OCI-M2 (cell line): ENCODE results near the gene ATP9B.

ENCODE experiments used
- DNase-seq: peaks from one replicate; lab custom pipeline; 2025; ENCODE audit not compliant: unreplicated experiment; lab: John Stamatoyannopoulos, UW

ATP9B gene

DNA sequence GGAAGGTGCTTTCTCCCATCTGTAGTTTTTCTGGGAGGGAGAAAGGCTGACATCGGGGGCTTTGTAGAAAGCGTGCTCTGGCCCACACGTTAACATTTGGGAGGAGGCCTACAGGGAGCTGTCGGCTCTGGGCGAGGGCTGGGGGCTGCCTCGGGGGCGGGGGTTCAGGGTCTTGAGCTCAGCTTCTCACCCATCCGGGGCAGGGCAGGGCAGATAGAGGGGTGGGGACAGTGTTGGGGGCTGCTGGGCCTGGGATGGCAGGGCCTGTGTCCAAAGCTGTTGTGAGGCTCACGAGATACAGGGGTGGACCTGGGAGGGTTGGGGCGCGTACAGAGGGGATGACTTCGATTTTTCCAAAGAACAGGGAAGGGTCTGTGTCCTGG is 353.6 kb downstream of the ATP9B start:
- no peak for DNase-seq

DNA sequence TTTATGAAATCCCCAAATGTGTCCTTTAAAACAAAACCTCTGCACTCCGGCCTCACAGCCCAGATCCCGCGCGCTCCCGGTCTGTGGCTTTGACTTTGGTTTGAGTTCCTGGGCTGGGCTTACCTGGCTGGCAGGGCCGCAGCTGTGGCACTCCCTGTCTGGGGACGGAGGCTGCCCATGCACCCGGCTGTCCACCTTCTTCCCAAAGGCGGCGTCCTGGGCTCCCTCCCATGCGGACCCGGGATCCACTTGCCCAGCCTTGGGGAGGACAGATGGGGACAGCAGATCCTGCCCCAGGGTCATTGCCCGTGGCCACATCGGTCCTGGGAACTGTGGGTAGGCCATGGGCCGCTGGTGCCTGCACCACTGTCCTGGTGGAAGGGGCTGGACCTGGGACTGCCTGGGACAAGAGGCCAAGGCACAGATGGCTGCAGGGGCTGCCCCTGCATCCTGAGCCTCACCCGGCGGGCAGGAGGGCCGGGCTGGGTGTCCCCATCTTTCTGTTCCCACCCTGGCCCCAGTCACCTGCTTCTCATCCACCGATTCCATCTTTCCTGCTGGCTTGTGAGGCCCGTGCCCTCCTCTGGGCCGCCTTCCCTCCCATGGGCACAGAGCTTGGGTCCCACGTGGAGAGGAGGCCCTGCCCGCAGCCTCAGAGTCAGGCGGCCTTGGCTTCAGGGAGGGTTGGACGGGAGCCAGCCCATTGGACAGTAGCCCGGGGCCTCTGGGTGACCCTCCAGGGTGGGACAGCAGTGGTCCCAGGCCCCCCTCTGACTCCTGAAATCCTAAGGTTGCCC is 354.2 kb downstream of the ATP9B start:
- no peak for DNase-seq

DNA sequence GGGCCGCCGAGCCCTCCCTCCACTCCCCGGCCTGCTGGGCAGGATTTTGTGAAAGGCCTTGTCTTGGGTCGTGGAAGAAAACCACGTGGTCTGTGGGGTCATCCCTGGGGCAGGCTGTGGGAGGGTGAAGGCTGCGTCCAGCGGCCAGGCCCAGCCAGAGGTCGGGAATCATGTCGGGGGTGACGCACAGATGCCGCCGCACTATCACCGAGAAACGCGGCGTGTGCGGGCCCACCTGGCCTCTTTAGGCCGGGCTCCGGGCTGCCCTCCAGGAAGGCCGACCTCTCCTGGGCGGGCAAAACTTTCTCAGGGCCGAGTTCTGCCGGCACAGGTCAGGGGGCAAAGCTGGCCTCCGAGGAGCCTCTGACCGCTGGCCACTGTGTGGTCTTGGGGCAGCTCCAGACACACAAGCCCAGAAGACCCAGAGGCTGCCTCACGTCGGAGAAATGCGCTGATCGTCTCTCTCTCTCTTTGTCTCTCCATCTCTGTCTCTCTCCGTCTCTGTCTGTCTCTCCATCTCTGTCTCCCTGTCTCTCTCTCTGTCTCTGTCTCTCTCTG is 354.9 kb downstream of the ATP9B start:
- DNase-seq, result no peak

DNA sequence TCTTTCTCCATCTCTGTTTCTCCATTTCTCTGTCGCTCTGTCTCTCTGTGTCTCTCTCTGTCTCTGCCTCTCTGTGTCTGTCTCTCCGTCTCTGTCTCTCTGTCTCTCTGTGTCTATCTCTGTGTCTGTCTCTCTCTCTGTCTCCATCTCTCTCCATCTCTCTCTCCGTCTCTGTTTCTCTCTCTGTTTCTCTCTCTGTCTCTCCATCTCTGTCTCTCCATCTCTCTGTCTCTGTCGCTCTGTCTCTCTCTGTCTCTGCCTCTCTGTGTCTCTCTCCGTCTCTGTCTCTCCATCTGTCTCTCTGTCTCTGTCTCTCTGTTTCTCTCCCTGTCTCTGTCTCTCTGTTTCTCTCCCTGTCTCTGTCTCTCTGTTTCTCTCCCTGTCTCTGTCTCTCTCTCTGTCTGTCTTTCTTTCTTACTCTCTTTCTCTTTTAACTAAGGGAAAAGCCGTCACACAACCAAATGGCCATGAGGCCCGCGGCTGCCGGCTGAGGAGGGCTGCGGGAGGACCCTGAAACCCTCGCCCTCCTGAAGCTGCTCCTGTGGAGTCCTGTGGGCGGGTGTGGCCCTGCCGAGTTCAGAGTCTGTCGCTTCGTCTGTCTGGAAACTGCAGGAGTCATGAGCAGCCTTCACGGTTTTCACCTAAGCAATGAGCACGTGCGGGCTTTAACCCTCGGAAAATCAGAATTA is 355.8 kb downstream of the ATP9B start:
- DNase-seq, result no peak

DNA sequence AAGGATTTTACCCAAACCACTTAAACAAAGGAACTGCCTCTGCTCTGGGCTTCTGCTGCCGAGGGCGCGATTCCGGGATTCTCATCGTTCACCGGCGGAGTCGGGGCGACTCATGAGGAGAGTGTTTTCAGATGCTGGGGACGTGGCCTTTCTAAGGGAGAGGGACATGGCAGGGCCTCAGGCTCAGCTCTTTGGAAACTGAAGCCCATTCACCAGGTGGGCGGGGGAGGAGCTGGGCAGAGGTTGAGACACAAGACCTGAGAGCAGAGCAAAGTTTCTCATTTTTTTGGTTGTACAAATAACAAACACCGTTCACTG is 356.3 kb downstream of the ATP9B start:
- DNase-seq, result no peak

DNA sequence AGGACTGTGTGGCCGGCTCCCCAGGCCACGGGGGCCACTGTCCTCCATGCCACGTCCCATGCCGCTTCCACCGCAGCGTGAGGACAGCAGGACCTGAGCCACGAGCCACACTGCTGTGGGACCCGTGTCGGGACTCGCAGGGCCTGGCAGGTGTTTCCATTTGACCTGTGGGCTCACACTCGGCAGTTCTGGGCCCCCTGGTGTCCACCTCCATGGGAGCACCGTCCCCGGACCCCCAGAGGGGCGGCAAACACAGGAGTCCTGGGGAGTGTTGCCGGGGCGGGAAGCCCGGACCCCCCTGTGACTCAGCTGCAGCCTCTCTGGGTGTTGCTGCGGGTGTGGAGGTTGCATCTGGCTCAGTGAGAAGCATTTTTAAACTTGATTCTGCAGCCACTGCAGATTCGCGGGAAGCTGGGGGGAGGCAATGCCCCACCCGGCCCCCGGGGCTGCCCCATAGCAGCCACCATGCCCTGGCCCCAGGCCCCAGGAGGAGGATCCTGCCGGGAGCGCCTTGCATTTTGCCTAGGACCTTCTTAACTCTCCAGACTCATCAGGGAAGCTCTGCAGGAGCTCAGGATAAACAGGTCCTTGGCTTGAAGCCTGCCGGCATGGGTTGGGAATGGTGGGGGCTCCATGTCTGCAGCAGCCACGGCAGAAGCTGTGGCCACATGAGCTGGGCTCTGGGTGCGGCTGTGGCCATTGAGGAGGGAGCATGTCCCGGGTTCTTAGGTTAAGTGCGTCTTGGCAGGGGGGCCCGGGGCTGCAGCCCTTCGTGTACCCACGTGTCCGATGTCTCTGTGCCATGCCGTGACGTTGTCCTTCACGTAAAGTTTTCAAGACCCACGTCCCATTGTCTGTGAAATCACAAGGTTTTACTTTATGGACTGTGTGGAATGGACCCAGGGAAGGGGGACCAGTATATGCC is 357.4 kb downstream of the ATP9B start:
- DNase-seq, result no peak

DNA sequence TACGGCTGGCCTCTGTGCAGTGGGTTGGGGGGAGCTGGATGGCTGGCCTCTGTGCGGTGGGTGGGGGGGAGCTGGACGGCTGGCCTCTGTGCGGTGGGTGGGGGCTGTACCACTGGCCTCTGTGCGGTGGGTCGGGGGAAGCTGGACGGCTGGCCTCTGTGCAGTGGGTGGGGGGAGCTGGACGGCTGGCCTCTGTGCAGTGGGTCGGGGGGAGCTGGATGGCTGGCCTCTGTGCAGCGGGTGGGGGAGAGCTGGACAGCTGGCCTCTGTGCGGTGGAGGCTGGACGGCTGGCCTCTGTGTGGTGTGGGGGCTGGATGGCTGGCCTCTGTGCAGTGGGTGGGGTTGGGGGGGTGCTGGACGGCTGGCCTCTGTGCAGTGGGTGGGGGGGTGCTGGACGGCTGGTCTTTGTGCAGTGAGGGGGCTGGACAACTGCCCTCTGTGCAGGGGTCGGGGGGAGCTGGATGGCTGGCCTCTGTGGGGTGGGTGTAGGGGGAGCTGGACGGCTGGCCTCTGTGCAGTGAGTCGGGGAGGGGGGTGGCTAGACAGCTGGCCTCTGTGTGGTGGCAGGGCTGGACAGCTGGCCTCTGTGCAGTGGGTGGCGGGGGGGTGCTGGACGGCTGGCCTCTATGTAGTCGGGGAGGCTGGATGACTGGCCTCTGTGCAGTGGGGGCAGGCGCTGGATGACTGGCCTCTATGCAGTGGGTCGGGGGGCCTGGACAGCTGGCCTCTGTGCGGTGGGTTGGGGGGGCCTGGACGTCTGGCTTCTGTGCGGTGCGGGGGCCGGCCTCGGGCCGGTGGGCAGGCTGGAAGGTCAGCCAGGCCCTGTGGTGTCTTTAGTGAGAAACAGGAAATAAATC is 358.4 kb downstream of the ATP9B start:
- DNase-seq, result no peak
